Measurements from ENCODE around the gene DTYMK.

Gene DTYMK

GRCh38 chr2:241706537-241706936 is 19.9 kb upstream of the DTYMK start:
- TF ChIP-seq CTCF (IDR thresholded peaks at IDR 0.05; ENCODE audit: low read depth, low read length), result no peak
- no peak for DNase-seq (ENCODE audit: extremely low read depth, low read depth)

GRCh38 chr2:241703032-241703604 is 16.5 kb upstream of the DTYMK start:
- DNase-seq (ENCODE audit: extremely low read depth, low read depth), result no peak
- TF ChIP-seq CTCF (IDR thresholded peaks at IDR 0.05; ENCODE audit: low read depth, low read length), result no peak

- TF ChIP-seq CTCF (IDR thresholded peaks at IDR 0.05; ENCODE audit: low read depth, low read length), result peak; percentile 8
- DNase-seq (ENCODE audit: extremely low read depth, low read depth), result peak; percentile 53
Observed at GRCh38 chr2:241702155-241703031, 15.8 kb upstream of the DTYMK start.

- TF ChIP-seq CTCF (IDR thresholded peaks at IDR 0.05; ENCODE audit: low read depth, low read length), result no peak
- DNase-seq (ENCODE audit: extremely low read depth, low read depth), result peak; percentile 80
Observed at GRCh38 chr2:241701399-241702154, 15.0 kb upstream of the DTYMK start, which contains the start of gene ING5. TSS of gene ING5 (plus strand) at chr2:241702039. CDS start at chr2:241702066, 27 bp downstream.

GRCh38 chr2:241701149-241701398 is 14.5 kb upstream of the DTYMK start:
- peak; percentile 56 for DNase-seq (ENCODE audit: extremely low read depth, low read depth)
- peak; percentile 43 for TF ChIP-seq CTCF (IDR thresholded peaks at IDR 0.05; ENCODE audit: low read depth, low read length)

GRCh38 chr2:241695651-241696050 is 9.0 kb upstream of the DTYMK start:
- no peak for TF ChIP-seq CTCF (IDR thresholded peaks at IDR 0.05; ENCODE audit: low read depth, low read length)

GRCh38 chr2:241692448-241692847 is 5.8 kb upstream of the DTYMK start:
- DNase-seq (ENCODE audit: extremely low read depth, low read depth), result peak; percentile 16
- no peak for TF ChIP-seq CTCF (IDR thresholded peaks at IDR 0.05; ENCODE audit: low read depth, low read length)

More at GRCh38 chr2:241695651-241696050, 9.0 kb upstream of the DTYMK start:
- no peak for DNase-seq (ENCODE audit: extremely low read depth, low read depth)

Measured in AG09319 (cell line).